IMR-90 (cell line): Measurements from ENCODE around the gene PPIP5K2. TPM values are rescaled to one million over a fixed set of nuclear protein-coding genes. Genes with fewer than 3 reads are reported as not detected.

Source experiments
- ATAC-seq: fragments of 200-7000 bp; cut with Tn5 transposase; 2 replicates; pipeline ENCODE4 v1.9.1; 2020; ENCODE audit warnings: low read depth, mild to moderate bottlenecking, moderate library complexity
- BruUV-seq: library from RNA; stranded (reverse); fragments of 400-500 nt; replicated peaks from 2 replicates; lab custom pipeline; 2021; lab: Mats Ljungman, UMichigan
- CTCF ChIA-PET: fragments of 300-600 bp; formaldehyde crosslinking; extraction: SDS; loops from one replicate; lab custom pipeline; 2021; ENCODE audit warnings: antibody characterized with exemption; lab: Yijun Ruan, JAX
- POLR2A ChIA-PET: fragments of 300-600 bp; sonication (Branson Sonifier 250); formaldehyde crosslinking; loops from one replicate; lab custom pipeline; 2022; ENCODE audit warnings: antibody characterized with exemption; ENCODE audit not compliant: unreplicated experiment; lab: Charles Lee
- DNase-seq: peaks from one replicate; pipeline ENCODE4 v3.0.0; 2013
- H2AFZ ChIP-seq: replicated peaks from 2 replicates; pipeline ENCODE3; 2013; ENCODE audit warnings: low read length, mild to moderate bottlenecking; ENCODE audit not compliant: poor library complexity
- H2AK5ac ChIP-seq: 2 replicates; pipeline ENCODE4 v1.6.1; 2013; ENCODE audit warnings: low read depth, low read length, inconsistent platforms
- H2AK9ac ChIP-seq: replicated peaks from 2 replicates; pipeline ENCODE3; 2013; ENCODE audit warnings: mild to moderate bottlenecking, low read depth, low read length, moderate library complexity; ENCODE audit not compliant: poor library complexity
- H2BK120ac ChIP-seq: 2 replicates; pipeline ENCODE4 v1.6.1; 2013; ENCODE audit warnings: low read depth, low read length, inconsistent platforms
- H2BK15ac ChIP-seq: 3 replicates; pipeline ENCODE4 v1.6.1; 2013; ENCODE audit warnings: low read depth, low read length, inconsistent platforms
- H2BK20ac ChIP-seq: 2 replicates; pipeline ENCODE4 v1.6.1; 2013; ENCODE audit warnings: low read depth, mild to moderate bottlenecking, inconsistent platforms, low read length, moderate library complexity
- H2BK5ac ChIP-seq: 2 replicates; pipeline ENCODE4 v1.6.1; 2013; ENCODE audit warnings: mild to moderate bottlenecking, low read depth, low read length, inconsistent platforms; ENCODE audit not compliant: poor library complexity, severe bottlenecking
- H3K14ac ChIP-seq: replicated peaks from 2 replicates; pipeline ENCODE4 v1.6.1; 2013; ENCODE audit warnings: low read depth, low read length, inconsistent platforms
- H3K18ac ChIP-seq: 2 replicates; pipeline ENCODE4 v1.6.1; 2013; ENCODE audit warnings: low read depth, low read length, control low read depth
- H3K23ac ChIP-seq: 2 replicates; pipeline ENCODE4 v1.6.1; 2013; ENCODE audit warnings: low read depth, low read length, inconsistent platforms
- H3K27ac ChIP-seq: 2 replicates; pipeline ENCODE4 v1.5.1; 2013; ENCODE audit warnings: mild to moderate bottlenecking, control low read depth, low read length; ENCODE audit not compliant: insufficient read depth
- H3K27me3 ChIP-seq: 2 replicates; pipeline ENCODE4 v1.6.1; 2013; ENCODE audit warnings: low read length; ENCODE audit not compliant: control insufficient read depth, insufficient read depth
- H3K36me3 ChIP-seq: 2 replicates; pipeline ENCODE4 v1.6.1; 2013; ENCODE audit warnings: low read length, mixed read lengths; ENCODE audit not compliant: control insufficient read depth, insufficient read depth
- H3K4ac ChIP-seq: 2 replicates; pipeline ENCODE4 v1.6.1; 2013; ENCODE audit warnings: low read depth, low read length, inconsistent platforms
- H3K4me1 ChIP-seq: 2 replicates; pipeline ENCODE4 v1.6.1; 2013; ENCODE audit warnings: low read length, mixed read lengths; ENCODE audit not compliant: control insufficient read depth, insufficient read depth
- H3K4me2 ChIP-seq: 2 replicates; pipeline ENCODE4 v1.6.1; 2013; ENCODE audit warnings: low read depth, mild to moderate bottlenecking, control low read depth, low read length, moderate library complexity
- H3K4me3 ChIP-seq: 2 replicates; pipeline ENCODE4 v1.5.1; 2013; ENCODE audit warnings: low read depth, mild to moderate bottlenecking, control low read depth, low read length, moderate library complexity; ENCODE audit not compliant: insufficient read depth
- H3K56ac ChIP-seq: 2 replicates; pipeline ENCODE4 v1.6.1; 2013; ENCODE audit warnings: low read length, inconsistent platforms; ENCODE audit not compliant: insufficient read depth; ENCODE audit errors: extremely low read depth
- H3K79me1 ChIP-seq, 2 experiments: 2 replicates each; pipeline ENCODE4 v1.6.1; 2013; ENCODE audit warnings: low read length in 2 of 2, inconsistent platforms in 1 of 2, low read depth in 1 of 2
- H3K9ac ChIP-seq: 2 replicates; pipeline ENCODE4 v1.6.1; 2013; ENCODE audit warnings: low read depth, low read length, control low read depth
- H3K9me1 ChIP-seq: 2 replicates; pipeline ENCODE4 v1.6.1; 2013; ENCODE audit warnings: low read length, inconsistent platforms; ENCODE audit not compliant: insufficient read depth
- H3K9me3 ChIP-seq: 2 replicates; pipeline ENCODE4 v1.6.1; 2013; ENCODE audit warnings: low read length; ENCODE audit not compliant: control insufficient read depth, insufficient read depth
- H4K20me1 ChIP-seq: 2 replicates; pipeline ENCODE4 v1.6.1; 2013; ENCODE audit warnings: low read length, inconsistent platforms; ENCODE audit not compliant: insufficient read depth
- H4K5ac ChIP-seq: 2 replicates; pipeline ENCODE4 v1.6.1; 2013; ENCODE audit warnings: mild to moderate bottlenecking, low read depth, low read length, control low read depth
- H4K8ac ChIP-seq, 2 experiments: 2 replicates each; pipeline ENCODE4 v1.6.1; 2013; ENCODE audit warnings: low read depth in 2 of 2, low read length in 2 of 2, control low read depth in 1 of 2, inconsistent platforms in 1 of 2
- H4K91ac ChIP-seq: 2 replicates; pipeline ENCODE4 v1.6.1; 2013; ENCODE audit warnings: low read depth, low read length, inconsistent platforms; ENCODE audit not compliant: insufficient read depth
- BHLHE40 ChIP-seq: fragments of 150-350 bp; IDR thresholded peaks from 2 replicates; pipeline ENCODE4 v1.6.1; 2016; ENCODE audit warnings: mild to moderate bottlenecking, low read depth, low read length
- CEBPB ChIP-seq: IDR thresholded peaks from 2 replicates; pipeline ENCODE4 v1.6.1; 2012; ENCODE audit warnings: low read depth, low read length, improper control_type of control experiment
- CHD1 ChIP-seq: IDR thresholded peaks from 2 replicates; pipeline ENCODE4 v1.6.1; 2012; ENCODE audit warnings: low read depth, low read length, improper control_type of control experiment
- FOS ChIP-seq: fragments of 150-350 bp; IDR thresholded peaks from 2 replicates; pipeline ENCODE4 v1.6.1; 2016; ENCODE audit warnings: low read depth, low read length
- MAFK ChIP-seq: IDR thresholded peaks from 2 replicates; pipeline ENCODE4 v1.6.1; 2012; ENCODE audit warnings: low read depth, low read length, improper control_type of control experiment
- MAZ ChIP-seq: IDR thresholded peaks from 2 replicates; pipeline ENCODE4 v1.6.1; 2012; ENCODE audit warnings: low read depth, mild to moderate bottlenecking, low read length, improper control_type of control experiment, moderate library complexity, borderline replicate concordance
- MXI1 ChIP-seq: IDR thresholded peaks from 2 replicates; pipeline ENCODE4 v1.6.1; 2012; ENCODE audit warnings: low read depth, mild to moderate bottlenecking, low read length, moderate library complexity, borderline replicate concordance
- NFE2L2 ChIP-seq: fragments of 150-350 bp; IDR thresholded peaks from 2 replicates; pipeline ENCODE4 v1.6.1; 2016; ENCODE audit warnings: low read depth, mild to moderate bottlenecking, low read length
- POLR2A ChIP-seq: IDR thresholded peaks from 2 replicates; pipeline ENCODE4 v1.6.1; 2012; ENCODE audit warnings: mild to moderate bottlenecking, low read depth, low read length
- RAD21 ChIP-seq: IDR thresholded peaks from 2 replicates; pipeline ENCODE4 v1.6.1; 2012; ENCODE audit warnings: low read length, improper control_type of control experiment
- RCOR1 ChIP-seq: IDR thresholded peaks from 2 replicates; pipeline ENCODE4 v1.6.1; 2012; ENCODE audit warnings: mild to moderate bottlenecking, low read length, improper control_type of control experiment; ENCODE audit not compliant: insufficient replicate concordance
- RFX5 ChIP-seq: IDR thresholded peaks from 2 replicates; pipeline ENCODE4 v1.8.0; 2012; ENCODE audit warnings: low read depth, mild to moderate bottlenecking, low read length, moderate library complexity
- SMC3 ChIP-seq: fragments of 150-350 bp; IDR thresholded peaks from 2 replicates; pipeline ENCODE4 v1.6.1; 2016; ENCODE audit warnings: low read depth, mild to moderate bottlenecking, antibody characterized with exemption, low read length, moderate library complexity
- WGBS, 2 experiments: methylation state at CpG; one replicate each; pipeline versions ENCODE4 v1.1.5 to v1.1.7; 2013; ENCODE audit warnings: missing lambda C conversion rate in 2 of 2; ENCODE audit not compliant: insufficient read length in 1 of 2; ENCODE audit errors: extremely low coverage in 2 of 2; 5-methylcytosine and 5-hydroxymethylcytosine counted together
- dilution Hi-C: fragments of 300-500 bp; cut with HindIII; formaldehyde crosslinking; loops from one replicate; pipeline ENCODE4 v1.14.3; 2018; ENCODE audit warnings: low sequenced_read_pairs; ENCODE audit not compliant: unreplicated experiment
- in situ Hi-C: fragments of 300-500 bp; cut with MboI; formaldehyde crosslinking; loops from 3 replicates; pipeline ENCODE4 v1.14.3; 2019; ENCODE audit warnings: low sequenced_read_pairs, inconsistent platforms, mixed read lengths
- intact Hi-C: fragments of 100-400 bp; cut with micrococcal nuclease; formaldehyde crosslinking; loops from 2 replicates; pipeline ENCODE4 v1.10.0; 2022
- polyA plus RNA-seq, 3 experiments: library from polyadenylated mRNA; depleted of rRNA; stranded (reverse); fragments of >200 nt; gene quantifications; 2 replicates each; pipeline ENCODE4 v1.2.3, GENCODE V29; 2012; ENCODE audit warnings: low replicate concordance in 1 of 3
- total RNA-seq: library from RNA; depleted of rRNA; stranded (reverse); fragments of >200 nt; gene quantifications from 2 replicates; pipeline ENCODE4 v1.2.3, GENCODE V29; 2012
- TF ChIP-seq, protein P1 (sequence below): conservative IDR thresholded peaks from 2 replicates; pipeline ENCODE4 v1.5.1; 2012; ENCODE audit warnings: mild to moderate bottlenecking, low read depth, low read length, improper control_type of control experiment
- TF ChIP-seq, protein P2 (sequence below): fragments of 150-350 bp; IDR thresholded peaks from 2 replicates; pipeline ENCODE4 v1.6.1; 2016; ENCODE audit warnings: low read depth, mild to moderate bottlenecking, low read length, moderate library complexity, borderline replicate concordance
- TF ChIP-seq, protein P3 (sequence below): fragments of 150-350 bp; IDR thresholded peaks from 2 replicates; pipeline ENCODE4 v1.6.1; 2017; ENCODE audit warnings: mild to moderate bottlenecking, antibody characterized with exemption, low read length, low read depth

Gene PPIP5K2
- total and polyA plus RNA-seq, 2 of the 4 experiments (the other 2 are of a cell fraction) = 32.4 to 67.6 TPM

DNA sequence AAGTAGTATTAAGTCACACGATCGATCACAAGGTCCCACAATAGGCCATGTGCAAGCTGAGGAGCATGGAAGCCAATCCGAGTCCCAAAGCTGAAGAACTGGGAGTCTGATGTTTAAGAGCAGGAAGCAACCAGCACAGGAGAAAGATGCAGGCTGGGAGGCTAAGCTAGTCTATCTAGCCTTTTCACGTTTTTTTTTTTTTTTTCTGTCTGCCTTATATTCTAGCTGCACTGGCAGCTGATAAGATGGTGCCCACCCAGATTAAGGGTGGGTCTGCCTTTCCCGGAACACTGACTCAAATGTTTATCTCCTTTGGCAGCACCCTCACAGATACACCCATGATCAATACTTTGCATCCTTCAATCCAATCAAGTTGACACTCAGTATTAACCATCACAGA is 6.5 kb downstream of the PPIP5K2 start:
- POLR2A ChIA-PET = interaction anchor here (0.7 kb wide), 1 partner anchor 83 kb away, joined by 13 read pairs; no protein-coding TSS in a partner anchor
- no peak overlapping the region for H3K4ac ChIP-seq

More for the DNA sequence above, 6.5 kb downstream of the PPIP5K2 start:
- H3K79me1 ChIP-seq = peaks cover 5 to 29% of the 10 kb centered on the region in 2 experiments; a peak in 3 of 4 replicates
- H3K27me3 ChIP-seq = no peaks in the 10 kb centered on the region
- H3K4me1 ChIP-seq = no peaks in the 10 kb centered on the region; the same call in 1 of the 2 replicates
- no peak overlapping the region for H3K23ac ChIP-seq
- no peak overlapping the region for H3K9ac ChIP-seq
- H3K9me3 ChIP-seq = no peaks in the 10 kb centered on the region
- H3K4me2 ChIP-seq = no peak overlapping the region
- no peak overlapping the region for H3K27ac ChIP-seq
- no peaks in the 10 kb centered on the region for H3K36me3 ChIP-seq
- H2BK5ac ChIP-seq = no peak overlapping the region
- TF ChIP-seq MAZ = no peak
- no peak for TF ChIP-seq SMC3
- no peak for TF ChIP-seq MXI1
- TF ChIP-seq NFE2L2 = no peak
- no peak for TF ChIP-seq RCOR1
- TF ChIP-seq CHD1 = no peak
- TF ChIP-seq BHLHE40 = no peak
- TF ChIP-seq, protein P1, sequence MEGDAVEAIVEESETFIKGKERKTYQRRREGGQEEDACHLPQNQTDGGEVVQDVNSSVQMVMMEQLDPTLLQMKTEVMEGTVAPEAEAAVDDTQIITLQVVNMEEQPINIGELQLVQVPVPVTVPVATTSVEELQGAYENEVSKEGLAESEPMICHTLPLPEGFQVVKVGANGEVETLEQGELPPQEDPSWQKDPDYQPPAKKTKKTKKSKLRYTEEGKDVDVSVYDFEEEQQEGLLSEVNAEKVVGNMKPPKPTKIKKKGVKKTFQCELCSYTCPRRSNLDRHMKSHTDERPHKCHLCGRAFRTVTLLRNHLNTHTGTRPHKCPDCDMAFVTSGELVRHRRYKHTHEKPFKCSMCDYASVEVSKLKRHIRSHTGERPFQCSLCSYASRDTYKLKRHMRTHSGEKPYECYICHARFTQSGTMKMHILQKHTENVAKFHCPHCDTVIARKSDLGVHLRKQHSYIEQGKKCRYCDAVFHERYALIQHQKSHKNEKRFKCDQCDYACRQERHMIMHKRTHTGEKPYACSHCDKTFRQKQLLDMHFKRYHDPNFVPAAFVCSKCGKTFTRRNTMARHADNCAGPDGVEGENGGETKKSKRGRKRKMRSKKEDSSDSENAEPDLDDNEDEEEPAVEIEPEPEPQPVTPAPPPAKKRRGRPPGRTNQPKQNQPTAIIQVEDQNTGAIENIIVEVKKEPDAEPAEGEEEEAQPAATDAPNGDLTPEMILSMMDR = no peak
- TF ChIP-seq CEBPB = no peak
- TF ChIP-seq RFX5 = no peak
- TF ChIP-seq FOS = no peak
- TF ChIP-seq POLR2A = no peak
- TF ChIP-seq, protein P2, sequence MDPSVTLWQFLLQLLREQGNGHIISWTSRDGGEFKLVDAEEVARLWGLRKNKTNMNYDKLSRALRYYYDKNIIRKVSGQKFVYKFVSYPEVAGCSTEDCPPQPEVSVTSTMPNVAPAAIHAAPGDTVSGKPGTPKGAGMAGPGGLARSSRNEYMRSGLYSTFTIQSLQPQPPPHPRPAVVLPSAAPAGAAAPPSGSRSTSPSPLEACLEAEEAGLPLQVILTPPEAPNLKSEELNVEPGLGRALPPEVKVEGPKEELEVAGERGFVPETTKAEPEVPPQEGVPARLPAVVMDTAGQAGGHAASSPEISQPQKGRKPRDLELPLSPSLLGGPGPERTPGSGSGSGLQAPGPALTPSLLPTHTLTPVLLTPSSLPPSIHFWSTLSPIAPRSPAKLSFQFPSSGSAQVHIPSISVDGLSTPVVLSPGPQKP = no peak
- TF ChIP-seq, protein P3, sequence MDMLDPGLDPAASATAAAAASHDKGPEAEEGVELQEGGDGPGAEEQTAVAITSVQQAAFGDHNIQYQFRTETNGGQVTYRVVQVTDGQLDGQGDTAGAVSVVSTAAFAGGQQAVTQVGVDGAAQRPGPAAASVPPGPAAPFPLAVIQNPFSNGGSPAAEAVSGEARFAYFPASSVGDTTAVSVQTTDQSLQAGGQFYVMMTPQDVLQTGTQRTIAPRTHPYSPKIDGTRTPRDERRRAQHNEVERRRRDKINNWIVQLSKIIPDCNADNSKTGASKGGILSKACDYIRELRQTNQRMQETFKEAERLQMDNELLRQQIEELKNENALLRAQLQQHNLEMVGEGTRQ = no peak
- no peak for TF ChIP-seq RAD21
- no peak for TF ChIP-seq MAFK
- H2BK15ac ChIP-seq = no peak overlapping the region
- no peak overlapping the region for H3K56ac ChIP-seq
- DNase-seq (no peak), ATAC-seq (no peak)
- CTCF ChIA-PET = interaction anchor here (0.6 kb wide), 2 partner anchors 32 to 39 kb away, joined by 3 read pairs; no protein-coding TSS in a partner anchor
- WGBS, 2 experiments = 100% methylated on average over 3 of the region's 5 CpGs; no CpG with 5 or more reads in 1 of the 2 experiments
- no peak overlapping the region for H2BK20ac ChIP-seq
- no peak overlapping the region for H4K8ac ChIP-seq
- dilution Hi-C loops (no loop called here), in situ Hi-C loops (loop anchor here (10.0 kb wide), 1 partner anchor 372 kb away; the partner anchor contains the start of gene PAM), intact Hi-C loops (loop anchor here (10.0 kb wide), 1 partner anchor 372 kb away; the partner anchor contains the start of gene PAM)
- no peaks in the 10 kb centered on the region; the same call in 1 of the 2 replicates for H4K20me1 ChIP-seq
- no peak overlapping the region for H4K5ac ChIP-seq
- no peak overlapping the region for H4K91ac ChIP-seq
- H2AK5ac ChIP-seq = no peak overlapping the region
- no peak overlapping the region for H2BK120ac ChIP-seq
- H2AFZ ChIP-seq = no peak overlapping the region
- BruUV-seq = no TSS peak
- H3K9me1 ChIP-seq = 0 out of 2 replicates have a peak, but pooled peaks cover 8% of the 10 kb centered on the region
- no peak overlapping the region for H3K4me3 ChIP-seq
- no peak overlapping the region for H3K18ac ChIP-seq
- H3K14ac ChIP-seq = no peak overlapping the region
- no peak overlapping the region for H2AK9ac ChIP-seq
